ENCODE results near the gene HDAC9. TPM values are rescaled to one million over a fixed set of nuclear protein-coding genes. Genes with fewer than 3 reads are reported as not detected.

HDAC9 gene
- total RNA-seq, 2 experiments from 2014 or later, result 1.5 to 3.0 TPM

- ATAC-seq (no peak), DNase-seq (no peak)
- Mint-ChIP-seq H3K27ac (no peak overlapping the region), H3K4me1 (ENCODE audit: low read depth) (no peaks in the 10 kb centered on the region), H3K36me3 (ENCODE audit: low read depth) (no peaks in the 10 kb centered on the region), H3K4me3 (no peak overlapping the region), H3K27me3 (no peaks in the 10 kb centered on the region), H3K9me3 (no peaks in the 10 kb centered on the region)
- intact Hi-C loops (cut with micrococcal nuclease), result no loop called here
- no peak for TF ChIP-seq CTCF (IDR thresholded peaks at IDR 0.05)
- CTCF ChIA-PET, result interaction anchor here (1.4 to 1.8 kb wide), 3 partner anchors 21 to 107 kb away, joined by 3 to 4 read pairs (median 4); no protein-coding TSS in a partner anchor
- POLR2A ChIA-PET, result no interaction called here
Measured at GRCh38 chr7:18558910-18559309, 63.4 kb downstream of the HDAC9 start.

DNA sequence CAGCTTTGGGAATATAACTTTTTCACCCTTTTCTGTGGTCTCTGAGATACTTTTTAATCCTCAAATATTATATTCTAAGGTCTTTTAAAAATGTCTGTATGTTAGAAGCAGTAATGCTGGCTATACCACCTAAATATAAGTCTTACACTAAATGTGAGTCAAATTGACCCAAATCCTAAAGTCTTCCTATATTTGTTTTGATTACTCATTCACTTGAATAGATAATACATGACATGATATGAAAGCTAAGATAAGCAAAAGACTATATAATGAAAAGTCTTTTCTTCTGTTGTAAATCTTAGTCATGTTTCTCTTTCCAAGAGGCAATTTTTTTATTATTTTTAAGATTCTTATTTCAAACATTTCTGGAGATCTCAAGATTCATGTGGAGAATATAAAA is 64.2 kb downstream of the HDAC9 start:
- Mint-ChIP-seq H3K36me3 (ENCODE audit: low read depth) (no peaks in the 10 kb centered on the region), H3K27ac (no peak overlapping the region), H3K4me3 (no peak overlapping the region), H3K27me3 (no peaks in the 10 kb centered on the region), H3K9me3 (no peaks in the 10 kb centered on the region), H3K4me1 (ENCODE audit: low read depth) (no peaks in the 10 kb centered on the region)
- intact Hi-C loops (cut with micrococcal nuclease), result no loop called here
- CTCF ChIA-PET, result interaction anchor here (1.4 to 1.8 kb wide), 2 partner anchors 30 to 106 kb away, joined by 4 read pairs; no protein-coding TSS in a partner anchor
- POLR2A ChIA-PET, result no interaction called here
- ATAC-seq (no peak), DNase-seq (no peak)
- no peak for TF ChIP-seq CTCF (IDR thresholded peaks at IDR 0.05)

GRCh38 chr7:18564779-18565178 is 69.2 kb downstream of the HDAC9 start:
- CTCF ChIA-PET, result no interaction called here

DNA sequence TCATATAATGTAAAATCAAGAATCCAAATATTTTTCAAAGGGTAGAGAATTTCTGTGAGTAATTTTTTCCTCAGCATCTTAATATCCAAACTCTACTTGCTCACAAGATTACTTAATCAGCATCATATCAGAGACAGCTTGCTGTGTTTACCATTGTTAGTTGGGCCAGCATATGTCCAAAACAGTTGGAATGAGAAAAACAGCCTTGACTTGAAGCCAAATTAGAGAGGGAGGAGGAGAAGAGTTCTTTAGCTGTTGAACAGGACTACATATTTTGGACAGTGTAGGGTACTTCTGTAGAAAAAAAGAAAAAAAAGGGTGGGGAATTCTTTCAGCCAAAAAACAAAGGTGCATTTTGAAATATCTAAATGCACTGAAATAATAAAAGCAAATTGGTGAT is 69.8 kb downstream of the HDAC9 start:
- H3K9me3 Mint-ChIP-seq, result no peaks in the 10 kb centered on the region
- no peak overlapping the region for H3K4me3 Mint-ChIP-seq
- POLR2A ChIA-PET, result no interaction called here
- DNase-seq (no peak), ATAC-seq (no peak)
- H3K36me3 Mint-ChIP-seq (ENCODE audit: low read depth), result no peaks in the 10 kb centered on the region
- no peaks in the 10 kb centered on the region for H3K27me3 Mint-ChIP-seq
- CTCF ChIA-PET, result interaction anchor here (1.0 kb wide), 1 partner anchor 208 kb away, joined by 3 read pairs; no protein-coding TSS in a partner anchor
- no peak for TF ChIP-seq CTCF (IDR thresholded peaks at IDR 0.05)
- no peaks in the 10 kb centered on the region for H3K4me1 Mint-ChIP-seq (ENCODE audit: low read depth)
- no peak overlapping the region for H3K27ac Mint-ChIP-seq
- intact Hi-C loops (cut with micrococcal nuclease), result no loop called here

More at GRCh38 chr7:18564779-18565178, 69.2 kb downstream of the HDAC9 start:
- TF ChIP-seq CTCF (IDR thresholded peaks at IDR 0.05), result no peak
- Mint-ChIP-seq H3K27ac (no peak overlapping the region), H3K36me3 (ENCODE audit: low read depth) (no peaks in the 10 kb centered on the region), H3K9me3 (no peaks in the 10 kb centered on the region), H3K27me3 (no peaks in the 10 kb centered on the region), H3K4me1 (ENCODE audit: low read depth) (no peaks in the 10 kb centered on the region), H3K4me3 (no peak overlapping the region)
- no peak for DNase-seq
- intact Hi-C loops (cut with micrococcal nuclease), result no loop called here
- no peak for ATAC-seq
- POLR2A ChIA-PET, result no interaction called here

DNA sequence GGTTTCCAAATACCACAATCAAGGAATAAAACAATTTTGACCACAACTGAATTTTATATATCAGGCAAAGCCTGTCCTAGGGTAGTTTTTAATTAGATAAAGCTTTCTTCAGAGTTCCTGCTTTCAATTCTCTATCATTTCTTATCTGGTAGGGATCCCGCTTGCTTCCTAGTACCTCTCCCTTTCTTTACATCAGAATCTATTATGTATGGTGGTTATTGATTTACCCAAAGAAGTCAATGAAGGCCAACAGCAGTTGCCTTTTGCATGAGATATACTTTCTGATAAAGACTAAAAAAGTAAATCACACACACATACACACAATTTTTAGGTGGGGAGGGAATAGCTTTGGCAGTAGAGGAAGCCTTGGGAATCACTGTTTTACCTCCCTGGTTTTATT is 70.7 kb downstream of the HDAC9 start:
- no peaks in the 10 kb centered on the region for H3K9me3 Mint-ChIP-seq
- intact Hi-C loops (cut with micrococcal nuclease), result no loop called here
- no peak overlapping the region for H3K4me3 Mint-ChIP-seq
- H3K27ac Mint-ChIP-seq, result no peak overlapping the region
- ChIA-PET CTCF (interaction anchor here (1.0 kb wide), 1 partner anchor 208 kb away, joined by 3 read pairs; no protein-coding TSS in a partner anchor), POLR2A (no interaction called here)
- no peaks in the 10 kb centered on the region for H3K4me1 Mint-ChIP-seq (ENCODE audit: low read depth)
- TF ChIP-seq CTCF (IDR thresholded peaks at IDR 0.05), result no peak
- no peaks in the 10 kb centered on the region for H3K36me3 Mint-ChIP-seq (ENCODE audit: low read depth)
- DNase-seq, result no peak
- H3K27me3 Mint-ChIP-seq, result no peaks in the 10 kb centered on the region
- no peak for ATAC-seq

All from activated CD8-positive, alpha-beta T cell treated with anti-CD3 and anti-CD28 coated beads for 36 hours (primary cell).